WERI-Rb-1 (cell line): ENCODE data around the gene ZNF76.
"Not testable (repeated sequence)": the region's sequence is repeated elsewhere in the genome, so short reads cannot be mapped to it uniquely, and the experiment has no call there.

Experiments used
- DNase-seq: peaks from one replicate; pipeline ENCODE4 v3.0.0-alpha.2; 2020
- H3K27ac ChIP-seq: fragments of 250-450 bp; sonication (Bioruptor Pico); 2 replicates; pipeline ENCODE4 v1.5.1; 2020; ENCODE audit warnings: mild to moderate bottlenecking, moderate library complexity
- H3K27me3 ChIP-seq: fragments of 250-450 bp; sonication (Bioruptor Pico); 2 replicates; pipeline ENCODE4 v1.5.1; 2021; ENCODE audit warnings: mild to moderate bottlenecking, low read depth, moderate library complexity; ENCODE audit not compliant: insufficient read depth, severe bottlenecking
- H3K36me3 ChIP-seq: fragments of 250-450 bp; sonication (Bioruptor Pico); 2 replicates; pipeline ENCODE4 v1.5.1; 2020; ENCODE audit warnings: mild to moderate bottlenecking, moderate library complexity
- H3K4me3 ChIP-seq: 2 replicates; pipeline ENCODE4 v1.5.1; 2011; ENCODE audit warnings: low read depth, mild to moderate bottlenecking, control low read depth, low read length
- H3K9me3 ChIP-seq: fragments of 250-450 bp; sonication (Bioruptor Pico); 2 replicates; pipeline ENCODE4 v1.5.1; 2021; ENCODE audit warnings: mild to moderate bottlenecking, moderate library complexity; ENCODE audit not compliant: severe bottlenecking
- TF ChIP-seq, protein P1 (sequence below): IDR thresholded peaks from 2 replicates; pipeline ENCODE4 v1.5.1; 2011; ENCODE audit warnings: low read depth, mild to moderate bottlenecking, control low read depth, inconsistent platforms, low read length

ZNF76 gene

DNA sequence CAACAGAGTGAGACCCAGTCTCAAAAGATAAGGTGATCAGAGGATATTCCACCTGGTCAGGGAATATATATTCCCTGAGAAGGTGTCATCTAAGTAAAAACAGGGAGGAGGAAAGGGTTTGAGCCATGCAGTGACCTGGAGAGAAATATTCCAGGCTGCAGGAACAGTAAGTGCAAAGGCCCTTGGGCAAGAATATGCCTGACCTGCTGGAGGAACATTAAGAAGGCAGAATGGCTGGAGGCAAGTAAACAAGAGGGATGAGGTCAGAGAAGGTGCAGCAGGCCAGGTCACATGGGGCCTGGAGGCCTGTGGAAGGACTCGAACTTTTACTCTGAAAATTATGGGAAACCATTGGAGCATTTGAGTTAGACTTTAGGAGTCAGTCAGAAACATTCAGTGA is 44.8 kb downstream of the ZNF76 start:
- H3K27ac ChIP-seq = no peak overlapping the region
- no peak overlapping the region for H3K4me3 ChIP-seq
- no peaks in the 10 kb centered on the region for H3K27me3 ChIP-seq
- H3K9me3 ChIP-seq = no peaks in the 10 kb centered on the region
- TF ChIP-seq, protein P1, sequence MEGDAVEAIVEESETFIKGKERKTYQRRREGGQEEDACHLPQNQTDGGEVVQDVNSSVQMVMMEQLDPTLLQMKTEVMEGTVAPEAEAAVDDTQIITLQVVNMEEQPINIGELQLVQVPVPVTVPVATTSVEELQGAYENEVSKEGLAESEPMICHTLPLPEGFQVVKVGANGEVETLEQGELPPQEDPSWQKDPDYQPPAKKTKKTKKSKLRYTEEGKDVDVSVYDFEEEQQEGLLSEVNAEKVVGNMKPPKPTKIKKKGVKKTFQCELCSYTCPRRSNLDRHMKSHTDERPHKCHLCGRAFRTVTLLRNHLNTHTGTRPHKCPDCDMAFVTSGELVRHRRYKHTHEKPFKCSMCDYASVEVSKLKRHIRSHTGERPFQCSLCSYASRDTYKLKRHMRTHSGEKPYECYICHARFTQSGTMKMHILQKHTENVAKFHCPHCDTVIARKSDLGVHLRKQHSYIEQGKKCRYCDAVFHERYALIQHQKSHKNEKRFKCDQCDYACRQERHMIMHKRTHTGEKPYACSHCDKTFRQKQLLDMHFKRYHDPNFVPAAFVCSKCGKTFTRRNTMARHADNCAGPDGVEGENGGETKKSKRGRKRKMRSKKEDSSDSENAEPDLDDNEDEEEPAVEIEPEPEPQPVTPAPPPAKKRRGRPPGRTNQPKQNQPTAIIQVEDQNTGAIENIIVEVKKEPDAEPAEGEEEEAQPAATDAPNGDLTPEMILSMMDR = no peak
- DNase-seq = no peak
- H3K36me3 ChIP-seq = no peaks in the 10 kb centered on the region

- Histone ChIP-seq H3K4me3 (no peak overlapping the region), H3K27me3 (no peaks in the 10 kb centered on the region), H3K9me3 (no peaks in the 10 kb centered on the region), H3K36me3 (no peaks in the 10 kb centered on the region), H3K27ac (no peak overlapping the region)
- no peak for DNase-seq
- TF ChIP-seq, protein P1 = no peak
Observed at GRCh38 chr6:35305117-35305516, 45.6 kb downstream of the ZNF76 start.

- not testable (repeated sequence) for H3K9me3 ChIP-seq, H3K27ac ChIP-seq, H3K27me3 ChIP-seq, H3K36me3 ChIP-seq, DNase-seq, H3K4me3 ChIP-seq
Observed at GRCh38 chr6:35307138-35307537, 47.6 kb downstream of the ZNF76 start.

DNA sequence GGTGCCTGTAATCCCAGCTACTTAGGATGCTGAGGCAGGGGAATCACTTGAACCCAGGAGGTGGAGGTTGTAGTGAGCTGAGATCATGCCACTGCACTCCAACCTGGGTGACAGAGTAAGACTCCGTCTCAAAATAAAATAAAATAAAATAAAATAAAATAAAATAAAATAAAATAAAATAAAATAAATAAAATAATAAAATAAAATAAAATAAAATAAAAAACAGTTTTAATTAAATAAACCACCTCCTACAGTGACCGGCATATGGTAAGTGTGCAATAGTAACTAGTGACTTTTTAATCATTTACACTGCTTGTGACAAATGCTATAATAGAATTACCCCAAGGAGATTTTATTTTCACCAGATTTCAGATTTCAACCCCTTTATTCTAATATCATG is 49.0 kb downstream of the ZNF76 start:
- not testable (repeated sequence) for H3K36me3 ChIP-seq, H3K27me3 ChIP-seq, H3K4me3 ChIP-seq, DNase-seq, H3K9me3 ChIP-seq, H3K27ac ChIP-seq

GRCh38 chr6:35309611-35310264 is 50.2 kb downstream of the ZNF76 start:
- no peak overlapping the region for H3K27ac ChIP-seq

DNA sequence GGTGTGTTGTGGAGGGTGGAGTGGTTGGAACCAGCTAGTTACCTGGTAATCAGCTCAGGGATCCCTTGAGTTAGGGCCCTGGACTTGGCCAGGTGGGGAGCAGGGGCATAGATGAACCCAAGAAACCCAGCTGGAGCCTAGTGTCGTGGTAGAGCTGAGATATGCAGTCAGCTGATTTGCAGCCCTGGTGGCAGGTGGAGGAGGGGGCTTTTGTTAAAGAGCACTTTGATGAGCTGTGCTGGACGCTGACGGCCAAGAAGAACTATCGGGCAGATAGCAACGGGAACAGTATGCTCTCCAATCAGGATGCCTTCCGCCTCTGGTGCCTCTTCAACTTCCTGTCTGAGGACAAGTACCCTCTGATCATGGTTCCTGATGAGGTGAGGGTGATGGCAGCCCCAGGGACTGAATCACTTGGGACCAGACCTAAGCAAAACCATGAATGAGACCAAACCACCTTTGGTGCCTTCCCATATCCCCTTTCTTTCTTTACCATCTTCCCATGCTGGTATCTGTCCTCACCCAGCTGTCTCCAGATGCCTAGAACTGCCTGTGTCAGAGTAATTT is 50.8 kb downstream of the ZNF76 start:
- DNase-seq = no peak
- TF ChIP-seq, protein P1 = no peak
- Histone ChIP-seq H3K9me3 (no peaks in the 10 kb centered on the region), H3K27ac (no peak overlapping the region), H3K36me3 (no peaks in the 10 kb centered on the region), H3K4me3 (no peak overlapping the region), H3K27me3 (no peaks in the 10 kb centered on the region)

More at GRCh38 chr6:35309611-35310264, 50.2 kb downstream of the ZNF76 start:
- no peaks in the 10 kb centered on the region for H3K36me3 ChIP-seq
- no peaks in the 10 kb centered on the region for H3K9me3 ChIP-seq
- no peaks in the 10 kb centered on the region for H3K27me3 ChIP-seq
- TF ChIP-seq, protein P1 = no peak
- H3K4me3 ChIP-seq = no peak overlapping the region
- DNase-seq = no peak
